ENCODE results near the gene CFAP46. TPM values are rescaled to one million over a fixed set of nuclear protein-coding genes. Genes with fewer than 3 reads are reported as not detected.

The CFAP46 gene
- total RNA-seq, 2 experiments from 2014 or later, result not detected

GRCh38 chr10:132886211-132887099, 55.9 kb downstream of the CFAP46 start:
- no peak overlapping the region for H3K4me3 ChIP-seq (ENCODE audit: low read length)
- no peaks in the 10 kb centered on the region for H3K36me3 ChIP-seq (ENCODE audit: insufficient read depth, low read length)
- no peak for TF ChIP-seq CTCF (IDR thresholded peaks at IDR 0.05)
- DNase-seq, result peak in 1 of 14 experiments; percentile 27
- H3K27me3 Mint-ChIP-seq, result no peaks in the 10 kb centered on the region
- no peak overlapping the region for H3K27ac Mint-ChIP-seq
- H3K9me3 Mint-ChIP-seq, result no peaks in the 10 kb centered on the region
- H3K4me1 Mint-ChIP-seq (ENCODE audit: low read depth), result no peaks in the 10 kb centered on the region
- ChIA-PET POLR2A (no interaction called here), CTCF (no interaction called here)
- no peak overlapping the region for H3K27ac ChIP-seq (ENCODE audit: low read depth in 1 of 2, low read length in 2 of 2)
- intact Hi-C loops (cut with DNase I, micrococcal nuclease), result no loop called here
- no peak for ATAC-seq (ENCODE audit: poor library complexity)
- H3K9me3 ChIP-seq (ENCODE audit: control insufficient read depth in 1 of 2, insufficient read depth in 1 of 2, low read length in 2 of 2), result peaks cover 0 to 23% of the 10 kb centered on the region in 2 experiments
- H3K36me3 Mint-ChIP-seq (ENCODE audit: low read depth), result no peaks in the 10 kb centered on the region
- no peaks in the 10 kb centered on the region for H3K4me1 ChIP-seq (ENCODE audit: insufficient read depth, low read length)
- no peak overlapping the region for H3K4me3 Mint-ChIP-seq
- no peaks in the 10 kb centered on the region for H3K27me3 ChIP-seq (ENCODE audit: control insufficient read depth in 1 of 2, insufficient read depth in 2 of 2, low read length in 2 of 2)

- TF ChIP-seq CTCF (IDR thresholded peaks at IDR 0.05), result no peak
- ChIA-PET POLR2A (no interaction called here), CTCF (no interaction called here)
- ATAC-seq (ENCODE audit: poor library complexity) (no peak), DNase-seq (peak in 1 of 14 experiments; percentile 28)
- intact Hi-C loops (cut with DNase I, micrococcal nuclease), result no loop called here
- no peaks in the 10 kb centered on the region for H3K4me1 ChIP-seq (ENCODE audit: insufficient read depth, low read length)
- H3K27ac ChIP-seq (ENCODE audit: low read depth in 1 of 2, low read length in 2 of 2), result no peak overlapping the region
- H3K36me3 Mint-ChIP-seq (ENCODE audit: low read depth), result no peaks in the 10 kb centered on the region
- H3K4me3 ChIP-seq (ENCODE audit: low read length), result no peak overlapping the region
- H3K4me3 Mint-ChIP-seq, result no peak overlapping the region
- H3K27ac Mint-ChIP-seq, result no peak overlapping the region
- no peaks in the 10 kb centered on the region for H3K27me3 ChIP-seq (ENCODE audit: control insufficient read depth in 1 of 2, insufficient read depth in 2 of 2, low read length in 2 of 2)
- no peaks in the 10 kb centered on the region for H3K36me3 ChIP-seq (ENCODE audit: insufficient read depth, low read length)
- H3K4me1 Mint-ChIP-seq (ENCODE audit: low read depth), result no peaks in the 10 kb centered on the region
- peaks cover 0 to 24% of the 10 kb centered on the region in 2 experiments for H3K9me3 ChIP-seq (ENCODE audit: control insufficient read depth in 1 of 2, insufficient read depth in 1 of 2, low read length in 2 of 2)
- H3K9me3 Mint-ChIP-seq, result no peaks in the 10 kb centered on the region
- no peaks in the 10 kb centered on the region for H3K27me3 Mint-ChIP-seq
Measured at GRCh38 chr10:132885451-132886210, 56.7 kb downstream of the CFAP46 start.

GRCh38 chr10:132884691-132885271, 57.6 kb downstream of the CFAP46 start:
- H3K27me3 ChIP-seq (ENCODE audit: control insufficient read depth in 1 of 2, insufficient read depth in 2 of 2, low read length in 2 of 2), result no peaks in the 10 kb centered on the region
- intact Hi-C loops (cut with DNase I, micrococcal nuclease), result no loop called here
- peaks cover 0 to 24% of the 10 kb centered on the region in 2 experiments for H3K9me3 ChIP-seq (ENCODE audit: control insufficient read depth in 1 of 2, insufficient read depth in 1 of 2, low read length in 2 of 2)
- Mint-ChIP-seq H3K9me3 (no peaks in the 10 kb centered on the region), H3K4me3 (no peak overlapping the region), H3K27ac (no peak overlapping the region), H3K36me3 (ENCODE audit: low read depth) (no peaks in the 10 kb centered on the region), H3K27me3 (no peaks in the 10 kb centered on the region), H3K4me1 (ENCODE audit: low read depth) (no peaks in the 10 kb centered on the region)
- no peak for TF ChIP-seq CTCF (IDR thresholded peaks at IDR 0.05)
- H3K27ac ChIP-seq (ENCODE audit: low read depth in 1 of 2, low read length in 2 of 2), result no peak overlapping the region
- DNase-seq (peak in 1 of 14 experiments; percentile 25), ATAC-seq (ENCODE audit: poor library complexity) (no peak)
- H3K4me1 ChIP-seq (ENCODE audit: insufficient read depth, low read length), result no peaks in the 10 kb centered on the region
- no peaks in the 10 kb centered on the region for H3K36me3 ChIP-seq (ENCODE audit: insufficient read depth, low read length)
- POLR2A ChIA-PET, result no interaction called here
- CTCF ChIA-PET, result no interaction called here
- H3K4me3 ChIP-seq (ENCODE audit: low read length), result no peak overlapping the region
